Karpas-422 (cell line): ENCODE measurements around the gene SYT2. TPM values are rescaled to one million over a fixed set of nuclear protein-coding genes. Genes with fewer than 3 reads are reported as not detected.

ENCODE experiments used
- DNase-seq: peaks from one replicate; pipeline ENCODE4 v3.0.0-alpha.2; 2015
- H2AFZ ChIP-seq: fragments of 200-600 bp; sonication (generic); 2 replicates; pipeline ENCODE4 v1.6.1; 2014; ENCODE audit warnings: antibody characterized with exemption, low read length, mixed read lengths
- H3K27ac ChIP-seq: fragments of 200-600 bp; sonication (generic); 2 replicates; pipeline ENCODE4 v1.5.1; 2014; ENCODE audit warnings: mild to moderate bottlenecking, low read length, moderate library complexity
- H3K27me3 ChIP-seq: fragments of 200-600 bp; sonication (generic); 2 replicates; pipeline ENCODE4 v1.6.1; 2014; ENCODE audit warnings: low read length, mixed read lengths
- H3K36me3 ChIP-seq: fragments of 200-600 bp; sonication (generic); 2 replicates; pipeline ENCODE4 v1.6.1; 2014; ENCODE audit warnings: low read length, mixed read lengths; ENCODE audit not compliant: insufficient read depth
- H3K4me1 ChIP-seq: fragments of 200-600 bp; sonication (generic); 2 replicates; pipeline ENCODE4 v1.6.1; 2014; ENCODE audit warnings: mild to moderate bottlenecking, low read length, mixed read lengths
- H3K4me2 ChIP-seq: fragments of 200-600 bp; sonication (generic); 2 replicates; pipeline ENCODE4 v1.6.1; 2014; ENCODE audit warnings: low read length, low read depth, mild to moderate bottlenecking; ENCODE audit not compliant: poor library complexity, severe bottlenecking
- H3K4me3 ChIP-seq: fragments of 200-600 bp; sonication (generic); 2 replicates; pipeline ENCODE4 v1.5.1; 2014; ENCODE audit warnings: mild to moderate bottlenecking, antibody characterized with exemption, low read length, mixed read lengths
- H3K79me2 ChIP-seq: fragments of 200-600 bp; sonication (generic); 2 replicates; pipeline ENCODE4 v1.6.1; 2014; ENCODE audit warnings: mild to moderate bottlenecking, low read length, mixed read lengths
- H3K9ac ChIP-seq: fragments of 200-600 bp; sonication (generic); 2 replicates; pipeline ENCODE4 v1.6.0; 2014; ENCODE audit warnings: low read length
- H3K9me2 ChIP-seq: fragments of 200-600 bp; sonication (generic), shearing (Covaris generic); replicated peaks from 2 replicates; pipeline ENCODE4 v1.6.0; 2014; ENCODE audit warnings: mild to moderate bottlenecking, low read length, moderate library complexity; ENCODE audit not compliant: insufficient read depth
- H3K9me3 ChIP-seq: fragments of 300-700, 200-600 bp; sonication (generic); 2 replicates; pipeline ENCODE4 v1.6.1; 2014; ENCODE audit warnings: low read length, mixed read lengths
- H4K20me1 ChIP-seq: fragments of 200-600 bp; sonication (generic); 2 replicates; pipeline ENCODE4 v1.6.1; 2014; ENCODE audit warnings: mild to moderate bottlenecking, antibody characterized with exemption, low read length, low read depth; ENCODE audit not compliant: insufficient read depth
- total RNA-seq: library from RNA; depleted of rRNA; stranded (reverse); fragments of >200 nt; shearing (Covaris generic); gene quantifications from 2 replicates; pipeline ENCODE4 v1.2.3, GENCODE V29; 2014; ENCODE audit warnings: low replicate concordance

The SYT2 gene
- total RNA-seq, 1 experiment from 2014 or later, result not detected

DNA sequence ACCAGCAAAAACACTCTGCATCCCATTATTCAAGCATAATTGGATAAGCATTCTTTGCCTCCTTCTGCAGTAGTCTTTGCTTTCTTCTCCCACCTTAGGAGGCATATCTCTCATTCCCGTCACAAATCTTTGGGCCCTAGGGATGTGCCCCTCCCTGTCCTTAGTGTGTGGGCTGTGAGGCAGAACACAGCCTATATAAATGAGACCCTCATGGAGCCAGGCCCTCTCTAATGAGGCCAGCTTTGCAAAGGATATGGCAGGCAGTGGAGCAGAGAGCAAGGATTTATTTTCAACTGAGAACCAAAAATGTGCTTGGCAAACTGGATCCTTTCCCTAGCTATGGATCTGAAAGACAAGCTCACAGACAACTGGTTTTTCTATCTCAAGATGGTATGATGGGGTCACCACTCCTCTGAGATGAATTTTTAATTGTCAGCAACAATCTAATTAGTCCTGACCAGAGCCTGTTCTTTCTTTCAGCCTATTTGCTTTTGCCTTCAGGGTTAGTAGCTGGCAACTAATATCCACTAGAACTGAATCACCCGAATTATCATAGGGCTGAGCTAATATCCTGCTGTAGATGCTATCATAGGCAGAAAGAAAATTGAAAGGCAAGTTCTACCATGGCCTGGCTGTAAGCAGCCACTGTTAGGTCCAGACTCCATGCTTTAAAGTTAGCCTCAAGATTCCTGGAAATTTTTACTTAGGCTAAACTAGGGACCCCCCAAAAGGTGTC is 134.2 kb downstream of the SYT2 start:
- Histone ChIP-seq H2AFZ (no peak overlapping the region), H3K4me3 (no peak overlapping the region), H3K27ac (no peak overlapping the region), H3K4me2 (no peak overlapping the region), H3K9me2 (no peaks in the 10 kb centered on the region), H3K9ac (no peak overlapping the region), H3K9me3 (no peaks in the 10 kb centered on the region), H3K27me3 (no peaks in the 10 kb centered on the region), H3K79me2 (no peaks in the 10 kb centered on the region), H4K20me1 (no peaks in the 10 kb centered on the region), H3K36me3 (no peaks in the 10 kb centered on the region), H3K4me1 (no peaks in the 10 kb centered on the region; the same call in 1 of the 2 replicates)
- no peak for DNase-seq

DNA sequence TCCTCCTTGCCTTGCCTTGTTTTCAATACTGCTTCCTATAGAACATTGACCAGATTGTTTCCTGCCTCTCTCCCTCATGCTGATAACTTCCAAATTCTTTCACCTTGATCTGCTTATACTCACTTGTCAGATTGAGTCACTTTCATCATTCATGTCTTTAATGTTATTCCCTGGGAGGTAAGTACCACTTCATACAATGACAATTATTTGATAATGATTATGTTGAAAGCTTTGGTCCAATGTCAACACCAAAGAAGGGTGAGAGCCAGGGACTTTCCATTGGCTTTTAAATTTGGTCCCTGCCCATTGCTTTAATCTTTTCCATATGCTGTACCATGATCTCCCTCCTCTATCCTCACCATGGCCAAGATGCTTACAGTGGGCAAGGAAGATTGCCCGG is 137.4 kb downstream of the SYT2 start:
- no peaks in the 10 kb centered on the region for H4K20me1 ChIP-seq
- no peak for DNase-seq
- no peaks in the 10 kb centered on the region for H3K9me3 ChIP-seq
- H3K27ac ChIP-seq, result no peak overlapping the region
- H3K4me2 ChIP-seq, result no peak overlapping the region
- H3K79me2 ChIP-seq, result no peaks in the 10 kb centered on the region
- H3K27me3 ChIP-seq, result no peaks in the 10 kb centered on the region
- H3K36me3 ChIP-seq, result no peaks in the 10 kb centered on the region
- H3K4me3 ChIP-seq, result no peak overlapping the region
- no peak overlapping the region for H3K9ac ChIP-seq
- no peak overlapping the region for H2AFZ ChIP-seq
- no peaks in the 10 kb centered on the region for H3K4me1 ChIP-seq
- no peaks in the 10 kb centered on the region for H3K9me2 ChIP-seq

DNA sequence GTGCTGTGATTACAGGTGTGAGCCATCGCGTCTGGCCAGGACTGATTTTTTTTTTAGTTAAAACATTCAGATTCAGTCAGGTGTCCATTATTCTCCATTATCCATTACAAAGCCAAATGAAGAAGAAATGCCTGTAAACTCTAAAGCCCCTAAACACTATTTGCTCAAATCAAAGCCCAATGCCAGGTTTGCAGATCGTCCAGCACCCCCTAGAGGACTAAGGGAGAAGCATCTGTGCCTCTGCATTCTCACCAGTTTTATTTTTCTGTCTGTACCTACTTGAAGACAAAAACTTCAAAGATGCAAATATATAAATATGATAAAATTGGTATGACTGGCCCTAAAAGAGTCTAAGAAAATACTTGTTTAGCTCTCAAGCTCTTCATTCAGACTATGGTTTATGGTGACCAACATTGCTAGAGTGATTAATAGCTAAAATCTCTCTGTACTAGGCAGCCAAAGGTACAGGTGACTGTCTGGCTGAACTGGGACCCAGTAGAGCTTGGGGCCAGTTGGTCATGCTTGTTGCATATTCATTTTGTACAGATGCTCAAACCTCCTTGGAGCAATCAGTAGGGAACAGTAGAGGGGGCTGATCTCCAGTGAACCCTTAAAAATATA is 138.4 kb downstream of the SYT2 start:
- Histone ChIP-seq H3K27me3 (no peaks in the 10 kb centered on the region), H3K4me3 (no peak overlapping the region), H3K9ac (no peak overlapping the region), H3K79me2 (no peaks in the 10 kb centered on the region), H3K4me1 (no peaks in the 10 kb centered on the region), H3K36me3 (no peaks in the 10 kb centered on the region), H3K9me2 (no peaks in the 10 kb centered on the region), H3K4me2 (no peak overlapping the region), H3K27ac (no peak overlapping the region), H4K20me1 (no peaks in the 10 kb centered on the region), H2AFZ (no peak overlapping the region), H3K9me3 (no peaks in the 10 kb centered on the region)
- peak; percentile 79 for DNase-seq

DNA sequence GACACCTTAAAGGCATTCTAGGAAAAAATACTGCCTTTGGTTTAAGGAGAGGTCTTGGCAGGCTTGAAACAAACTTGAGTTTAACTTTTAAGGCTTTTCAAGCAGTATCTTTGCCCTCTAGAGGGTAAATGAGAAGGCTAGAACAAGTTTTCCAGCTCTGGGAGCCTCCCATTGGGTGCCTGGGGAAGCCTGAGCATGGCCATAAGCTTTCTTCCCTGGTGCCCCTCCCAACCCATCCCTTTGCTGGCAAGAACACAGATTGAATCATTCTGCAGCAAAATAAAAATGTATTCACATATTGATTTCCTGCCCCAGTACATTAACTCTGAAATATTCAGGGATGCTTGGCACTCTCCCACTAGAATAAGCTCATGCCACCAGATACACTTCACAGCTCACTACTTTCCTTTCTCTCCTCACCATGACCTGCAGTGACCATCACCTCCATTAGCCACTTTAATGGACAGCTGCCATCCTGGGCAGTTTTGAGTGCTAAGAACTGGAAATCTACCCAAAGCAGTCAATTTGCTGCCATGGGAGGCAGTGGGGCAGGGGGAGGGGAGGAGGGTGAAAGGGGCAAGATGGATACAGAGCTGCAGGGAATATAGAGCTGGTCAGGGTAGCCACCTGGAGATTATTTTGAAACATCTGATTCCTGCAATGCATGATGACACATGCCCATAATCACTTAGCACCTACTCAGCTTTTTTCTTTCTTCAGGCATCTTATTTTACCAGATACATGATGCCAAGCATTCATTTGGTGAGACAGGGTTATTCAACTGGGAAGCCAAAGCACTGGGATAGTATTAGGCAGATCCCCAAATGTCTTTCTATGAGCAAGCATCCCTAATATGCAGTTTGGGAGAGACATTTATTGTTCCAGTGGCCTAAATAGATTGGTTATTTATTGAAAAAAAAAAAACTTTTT is 140.6 kb downstream of the SYT2 start:
- DNase-seq, result no peak
- no peaks in the 10 kb centered on the region for H3K27me3 ChIP-seq
- H3K4me3 ChIP-seq, result no peak overlapping the region
- no peak overlapping the region for H2AFZ ChIP-seq
- H3K27ac ChIP-seq, result no peak overlapping the region
- H3K9ac ChIP-seq, result no peak overlapping the region
- no peaks in the 10 kb centered on the region for H3K9me2 ChIP-seq
- H3K36me3 ChIP-seq, result no peaks in the 10 kb centered on the region
- H3K9me3 ChIP-seq, result no peaks in the 10 kb centered on the region
- no peaks in the 10 kb centered on the region for H3K79me2 ChIP-seq
- no peak overlapping the region for H3K4me2 ChIP-seq
- no peaks in the 10 kb centered on the region for H4K20me1 ChIP-seq
- no peaks in the 10 kb centered on the region for H3K4me1 ChIP-seq

DNA sequence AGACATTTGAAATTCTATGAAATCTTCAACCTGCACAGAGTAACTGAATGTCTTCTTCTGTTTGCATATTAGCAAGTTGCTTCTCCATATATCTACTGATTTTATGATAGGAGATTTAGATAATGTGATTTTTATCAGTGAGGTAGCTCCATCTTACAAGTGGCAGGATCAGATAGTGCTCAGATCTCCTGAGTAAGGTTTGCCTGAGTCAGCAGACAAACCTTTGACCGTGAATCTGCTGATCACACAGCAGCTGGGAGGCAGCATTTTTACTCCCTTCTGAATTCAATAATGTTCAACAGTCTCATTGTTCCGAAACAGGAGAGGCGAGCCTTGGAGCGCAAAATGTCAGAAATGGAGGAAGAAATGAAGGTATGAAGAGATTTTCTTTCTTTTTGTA is 141.4 kb downstream of the SYT2 start:
- Histone ChIP-seq H3K4me1 (no peaks in the 10 kb centered on the region), H3K4me3 (no peak overlapping the region), H4K20me1 (0 out of 2 replicates have a peak, but pooled peaks cover 2% of the 10 kb centered on the region), H2AFZ (no peak overlapping the region), H3K4me2 (no peak overlapping the region), H3K9ac (no peak overlapping the region), H3K9me2 (no peaks in the 10 kb centered on the region), H3K79me2 (no peaks in the 10 kb centered on the region), H3K36me3 (no peaks in the 10 kb centered on the region), H3K27ac (no peak overlapping the region), H3K27me3 (no peaks in the 10 kb centered on the region), H3K9me3 (no peaks in the 10 kb centered on the region)
- no peak for DNase-seq

DNA sequence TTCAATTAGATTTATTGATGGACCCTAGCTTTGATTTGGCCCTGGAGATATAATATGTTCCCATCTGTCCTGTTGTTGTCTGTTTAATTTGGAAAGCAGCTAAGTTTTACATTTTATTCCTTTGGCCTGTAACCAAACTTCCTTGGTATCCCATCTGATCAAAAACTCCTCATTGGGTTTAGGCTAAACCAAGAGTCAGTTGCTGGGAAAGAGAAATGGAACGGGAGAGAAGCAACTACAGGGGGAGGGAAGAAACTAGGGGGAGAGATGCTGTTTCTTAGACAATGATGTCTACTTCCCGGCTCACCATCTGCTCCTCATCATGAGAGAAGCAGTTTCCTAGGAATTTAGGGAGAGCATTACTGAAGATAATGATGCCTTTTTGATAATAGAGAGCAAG is 141.8 kb downstream of the SYT2 start:
- H3K9me3 ChIP-seq, result no peaks in the 10 kb centered on the region
- no peak for DNase-seq
- H3K4me3 ChIP-seq, result no peak overlapping the region
- no peaks in the 10 kb centered on the region for H3K27me3 ChIP-seq
- no peak overlapping the region for H3K4me2 ChIP-seq
- H3K36me3 ChIP-seq, result no peaks in the 10 kb centered on the region
- H2AFZ ChIP-seq, result no peak overlapping the region
- H3K27ac ChIP-seq, result no peak overlapping the region
- no peak overlapping the region for H3K9ac ChIP-seq
- no peaks in the 10 kb centered on the region for H3K4me1 ChIP-seq
- no peaks in the 10 kb centered on the region for H3K9me2 ChIP-seq
- 0 out of 2 replicates have a peak, but pooled peaks cover 2% of the 10 kb centered on the region for H4K20me1 ChIP-seq
- H3K79me2 ChIP-seq, result no peaks in the 10 kb centered on the region

DNA sequence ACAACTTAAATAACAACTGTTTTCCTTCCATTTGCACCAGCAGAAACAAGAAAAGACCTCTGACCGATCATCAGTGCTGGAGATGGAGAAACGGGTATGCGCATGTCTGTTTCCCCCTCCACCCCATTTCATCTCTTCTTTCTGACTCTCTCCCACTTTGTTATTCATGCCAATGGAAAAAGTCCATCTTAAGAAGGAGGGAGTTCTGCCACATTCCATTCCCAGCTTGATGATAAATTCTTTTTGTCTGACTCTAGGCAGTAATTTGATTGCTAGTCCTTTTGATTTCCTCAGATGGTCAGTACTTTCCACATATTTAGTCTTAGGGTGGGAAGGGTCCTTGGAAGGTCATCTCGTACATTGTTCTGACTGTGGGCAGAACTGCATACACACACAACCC is 142.5 kb downstream of the SYT2 start:
- no peak overlapping the region for H2AFZ ChIP-seq

More for the DNA sequence above, 142.5 kb downstream of the SYT2 start:
- DNase-seq, result no peak
- no peaks in the 10 kb centered on the region for H3K79me2 ChIP-seq
- no peak overlapping the region for H3K4me3 ChIP-seq
- no peaks in the 10 kb centered on the region for H3K4me1 ChIP-seq
- H3K9ac ChIP-seq, result no peak overlapping the region
- no peaks in the 10 kb centered on the region for H3K36me3 ChIP-seq
- no peaks in the 10 kb centered on the region for H3K9me3 ChIP-seq
- H3K4me2 ChIP-seq, result no peak overlapping the region
- H3K9me2 ChIP-seq, result no peaks in the 10 kb centered on the region
- 0 out of 2 replicates have a peak, but pooled peaks cover 2% of the 10 kb centered on the region for H4K20me1 ChIP-seq
- H3K27ac ChIP-seq, result no peak overlapping the region
- no peaks in the 10 kb centered on the region for H3K27me3 ChIP-seq
